SK-N-MC (cell line): ENCODE data around the gene ANKLE2.

Experiments used
- DNase-seq: peaks from one replicate; pipeline ENCODE4 v3.0.0-alpha.2; 2011; ENCODE audit warnings: low read depth, low spot score
- H3K27ac ChIP-seq: fragments of 200-600 bp; sonication (generic); 2 replicates; pipeline ENCODE4 v1.5.1; 2016; ENCODE audit warnings: mixed run types
- H3K36me3 ChIP-seq: fragments of 200-600 bp; sonication (generic); 2 replicates; pipeline ENCODE4 v1.6.1; 2017; ENCODE audit warnings: antibody characterized with exemption, low read length, mixed read lengths; ENCODE audit not compliant: insufficient read depth
- H3K4me3 ChIP-seq: fragments of 200-600 bp; sonication (generic); 2 replicates; pipeline ENCODE4 v1.5.1; 2016
- H3K9ac ChIP-seq: fragments of 200-600 bp; sonication (generic); 2 replicates; pipeline ENCODE4 v1.8.0; 2017; ENCODE audit warnings: mixed run types, mixed read lengths; ENCODE audit not compliant: insufficient read length
- H3K9me3 ChIP-seq: fragments of 200-600 bp; sonication (generic); 2 replicates; pipeline ENCODE4 v1.6.1; 2017; ENCODE audit warnings: low read depth, mild to moderate bottlenecking, antibody characterized with exemption, low read length, moderate library complexity, mixed read lengths
- EZH2 ChIP-seq: fragments of 200-600 bp; sonication (generic); IDR thresholded peaks from one replicate; pipeline ENCODE4 v1.6.1; 2017; ENCODE audit warnings: antibody characterized with exemption
- FOXP2 ChIP-seq: optimal IDR thresholded peaks from 2 replicates; pipeline ENCODE3; 2011; ENCODE audit warnings: mild to moderate bottlenecking, moderate library complexity; ENCODE audit not compliant: insufficient read depth; ENCODE audit errors: extremely low read length, control extremely low read depth
- POLR2AphosphoS5 ChIP-seq: IDR thresholded peaks from 2 replicates; pipeline ENCODE4 v1.6.1; 2012; ENCODE audit warnings: mild to moderate bottlenecking, low read depth, low read length, borderline replicate concordance

ANKLE2 gene

DNA sequence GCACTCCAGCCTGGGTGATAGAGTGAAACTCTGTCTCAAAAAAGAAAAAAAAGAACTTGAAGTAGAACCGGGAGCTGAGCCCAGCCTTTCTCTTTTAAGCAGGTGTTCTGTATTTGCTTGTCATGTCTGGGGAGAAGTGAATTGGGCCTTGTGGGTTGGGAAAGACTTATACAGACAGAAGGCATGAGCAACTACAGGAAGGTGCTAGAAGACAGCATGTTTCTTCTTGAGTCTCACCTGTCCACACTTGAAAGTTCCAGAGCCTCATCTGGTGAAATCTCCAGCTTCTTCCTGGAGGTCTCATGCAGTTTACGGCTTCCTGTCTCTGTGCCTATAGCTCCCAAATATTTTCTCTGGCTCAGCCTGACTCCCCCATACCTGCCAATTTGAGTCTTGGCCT is 48.5 kb downstream of the ANKLE2 start:
- DNase-seq, result no peak
- Histone ChIP-seq H3K27ac (0 out of 2 replicates have a peak overlapping the region, but pooled peaks have one; percentile 31), H3K4me3 (no peak overlapping the region), H3K9me3 (no peaks in the 10 kb centered on the region), H3K9ac (no peak overlapping the region), H3K36me3 (peaks cover 30% of the 10 kb centered on the region)
- TF ChIP-seq FOXP2 (no peak), POLR2AphosphoS5 (no peak), EZH2 (no peak)

- H3K27ac ChIP-seq, result no peak overlapping the region
- H3K9ac ChIP-seq, result peak overlapping the region; percentile 86
- H3K36me3 ChIP-seq, result peaks cover 19% of the 10 kb centered on the region
These were observed 50.4 kb downstream of the ANKLE2 start for GRCh38 chr12:132711080-132711843.

GRCh38 chr12:132710405-132711079 is 51.1 kb downstream of the ANKLE2 start, which contains the start of gene PGAM5:
TSS of gene PGAM5 (plus strand) at chr12:132710842. CDS start at chr12:132710877, 35 bp downstream.
- Histone ChIP-seq H3K4me3 (peak within 1 kb of the TSS; percentile 87), H3K27ac (peak within 1 kb of the TSS; percentile 75), H3K9me3 (no peaks in the 10 kb centered on the region), H3K9ac (peak within 1 kb of the TSS; percentile 86), H3K36me3 (peaks cover 15% of the 10 kb centered on the region)
- TF ChIP-seq FOXP2 (no peak), POLR2AphosphoS5 (peak; percentile 83), EZH2 (no peak)
- DNase-seq, result no peak

More at GRCh38 chr12:132711080-132711843, 50.4 kb downstream of the ANKLE2 start:
- DNase-seq, result no peak
- Histone ChIP-seq H3K4me3 (peak overlapping the region; percentile 87), H3K9me3 (no peaks in the 10 kb centered on the region)
- TF ChIP-seq EZH2, result no peak

DNA sequence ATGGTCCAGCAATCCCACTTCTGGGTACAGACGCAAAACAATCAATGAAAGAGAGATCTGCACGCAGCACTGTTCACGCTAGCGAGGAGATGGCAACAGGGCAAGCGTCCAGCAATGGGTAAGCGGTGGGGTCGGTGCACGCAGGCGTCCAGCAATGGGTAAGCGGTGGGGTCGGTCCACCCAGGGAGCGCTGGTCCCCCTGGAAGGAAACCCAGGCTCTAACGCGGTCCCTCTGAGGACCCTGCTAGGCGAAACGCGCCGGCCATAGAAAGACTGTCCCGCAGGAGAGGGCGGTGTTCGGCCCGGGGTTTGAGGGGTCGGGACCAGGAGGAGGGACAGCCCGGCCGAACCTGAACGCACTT is 51.6 kb downstream of the ANKLE2 start:
- Histone ChIP-seq H3K9ac (peak overlapping the region; percentile 86), H3K36me3 (peaks cover 13% of the 10 kb centered on the region), H3K4me3 (peak overlapping the region; percentile 87), H3K27ac (peak overlapping the region; percentile 75), H3K9me3 (no peaks in the 10 kb centered on the region)
- DNase-seq, result no peak
- TF ChIP-seq EZH2 (no peak), FOXP2 (no peak), POLR2AphosphoS5 (no peak)

DNA sequence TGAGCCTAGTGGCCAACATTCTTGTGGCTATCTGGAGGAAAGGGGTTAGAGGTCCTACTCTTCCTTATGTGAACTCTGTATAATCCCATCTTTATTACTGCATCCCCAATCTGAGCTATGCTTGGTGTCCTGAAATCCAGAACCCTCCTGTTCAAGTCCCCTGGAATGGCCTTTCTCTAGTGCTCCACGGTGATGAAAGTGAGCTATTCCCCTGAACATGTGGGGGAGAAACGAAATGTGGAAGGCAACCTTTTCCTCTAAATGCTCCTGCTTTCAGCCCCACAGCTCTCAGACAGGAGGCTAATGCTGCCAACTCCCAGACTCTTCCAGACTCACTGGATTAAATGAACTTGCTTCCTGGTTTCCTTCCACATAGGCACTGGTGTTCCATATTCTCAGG is 53.5 kb downstream of the ANKLE2 start:
- Histone ChIP-seq H3K27ac (peak overlapping the region; percentile 78), H3K4me3 (no peak overlapping the region), H3K36me3 (peaks cover 20% of the 10 kb centered on the region; the same call in 1 of the 2 replicates), H3K9me3 (no peaks in the 10 kb centered on the region), H3K9ac (no peak overlapping the region)
- TF ChIP-seq EZH2, result no peak
- no peak for TF ChIP-seq POLR2AphosphoS5
- DNase-seq, result no peak

DNA sequence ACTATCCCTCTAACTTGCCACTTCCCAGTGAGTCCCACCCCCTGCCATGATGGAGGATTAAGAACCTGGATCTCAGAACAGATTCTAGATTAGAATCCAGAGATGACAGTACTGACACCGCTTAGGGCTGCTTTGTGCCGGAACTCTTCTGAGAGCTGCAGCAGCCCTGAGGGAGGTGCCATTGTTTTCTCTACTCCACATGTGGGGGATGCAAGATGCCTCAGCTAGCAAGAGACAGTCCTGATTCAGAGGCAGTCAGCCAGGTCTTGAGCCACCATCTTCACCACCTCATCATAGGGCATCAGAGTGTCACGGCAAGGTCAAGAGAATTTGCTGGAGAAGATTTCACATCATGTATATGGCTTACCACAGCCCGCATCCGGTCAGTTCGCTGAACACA is 54.4 kb downstream of the ANKLE2 start:
- Histone ChIP-seq H3K36me3 (peaks cover 24% of the 10 kb centered on the region; the same call in 1 of the 2 replicates), H3K27ac (no peak overlapping the region), H3K9ac (no peak overlapping the region), H3K9me3 (no peaks in the 10 kb centered on the region), H3K4me3 (no peak overlapping the region)
- no peak for DNase-seq
- no peak for TF ChIP-seq POLR2AphosphoS5
- no peak for TF ChIP-seq FOXP2
- TF ChIP-seq EZH2, result no peak

GRCh38 chr12:132703641-132704040 is 58.0 kb downstream of the ANKLE2 start:
- Histone ChIP-seq H3K36me3 (peaks cover 60% of the 10 kb centered on the region), H3K4me3 (no peak overlapping the region), H3K27ac (no peak overlapping the region), H3K9ac (no peak overlapping the region), H3K9me3 (no peaks in the 10 kb centered on the region)
- TF ChIP-seq FOXP2 (no peak), EZH2 (no peak), POLR2AphosphoS5 (no peak)
- DNase-seq, result no peak

GRCh38 chr12:132702640-132703039 is 59.0 kb downstream of the ANKLE2 start:
- no peak overlapping the region for H3K9ac ChIP-seq
- no peak overlapping the region for H3K4me3 ChIP-seq
- H3K27ac ChIP-seq, result no peak overlapping the region
- DNase-seq, result no peak
- no peaks in the 10 kb centered on the region for H3K9me3 ChIP-seq
- peaks cover 70% of the 10 kb centered on the region for H3K36me3 ChIP-seq
- TF ChIP-seq FOXP2, result no peak
- TF ChIP-seq POLR2AphosphoS5, result no peak
- no peak for TF ChIP-seq EZH2
